Activated CD4-positive, CD25-positive, alpha-beta regulatory T cell treated with anti-CD3 and anti-CD28 coated beads, Interleukin-2, amount 50 U/mL, for 24 hours (primary cell): ENCODE results near the gene LRFN4.

ENCODE experiments used
- ATAC-seq, 2 donors: fragments of 150-1000 bp; cut with Tn5 transposase; one replicate each; pipeline ENCODE4 v1.10.0; 2021; ENCODE audit warnings: mild to moderate bottlenecking in 1 of 2, moderate library complexity in 1 of 2

Gene LRFN4

GRCh38 chr11:66874232-66874631 lies 17.4 kb downstream of the LRFN4 start:
- no peak for ATAC-seq

- ATAC-seq: no peak
These were observed 18.5 kb downstream of the LRFN4 start for GRCh38 chr11:66875378-66875777.

- ATAC-seq: no peak
These were observed 20.9 kb downstream of the LRFN4 start for GRCh38 chr11:66877588-66878385.

- no peak for ATAC-seq
These were observed 21.6 kb downstream of the LRFN4 start for GRCh38 chr11:66878474-66878873.

- ATAC-seq: no peak
These were observed 22.1 kb downstream of the LRFN4 start for GRCh38 chr11:66879000-66879399.

- ATAC-seq: no peak
These were observed 22.7 kb downstream of the LRFN4 start for GRCh38 chr11:66879583-66879982.

GRCh38 chr11:66879999-66880398 lies 23.1 kb downstream of the LRFN4 start:
- no peak for ATAC-seq

GRCh38 chr11:66880496-66881450 lies 23.9 kb downstream of the LRFN4 start:
- no peak for ATAC-seq

GRCh38 chr11:66881451-66881835 lies 24.6 kb downstream of the LRFN4 start:
- ATAC-seq: no peak

GRCh38 chr11:66881927-66882452 lies 25.1 kb downstream of the LRFN4 start:
- ATAC-seq: no peak

- no peak for ATAC-seq
These were observed 25.7 kb downstream of the LRFN4 start for GRCh38 chr11:66882561-66883015.

- ATAC-seq: peak; percentile 61 to 73
These were observed 26.4 kb downstream of the LRFN4 start for GRCh38 chr11:66883016-66883965.

- ATAC-seq: no peak
These were observed 27.6 kb downstream of the LRFN4 start for GRCh38 chr11:66884443-66884842.

GRCh38 chr11:66885469-66885868 lies 28.6 kb downstream of the LRFN4 start:
- ATAC-seq: no peak

GRCh38 chr11:66885950-66886440 lies 29.1 kb downstream of the LRFN4 start:
- ATAC-seq: no peak

- no peak for ATAC-seq
These were observed 29.9 kb downstream of the LRFN4 start for GRCh38 chr11:66886671-66887221.

- ATAC-seq: no peak
These were observed 30.7 kb downstream of the LRFN4 start for GRCh38 chr11:66887526-66887925.

GRCh38 chr11:66888282-66888681 lies 31.4 kb downstream of the LRFN4 start:
- ATAC-seq: no peak

GRCh38 chr11:66889960-66890359 lies 33.1 kb downstream of the LRFN4 start:
- ATAC-seq: no peak

GRCh38 chr11:66891851-66892660 lies 35.2 kb downstream of the LRFN4 start:
- peak; percentile 99 to 100 for ATAC-seq

- no peak for ATAC-seq
These were observed 36.0 kb downstream of the LRFN4 start for GRCh38 chr11:66892911-66893310.
